ENCODE measurements around the gene CA7.

- no peak for TF ChIP-seq POLR2A (IDR thresholded peaks at IDR 0.05)
- no peak for TF ChIP-seq CTCF (IDR thresholded peaks at IDR 0.05 in 8 of 11, conservative IDR thresholded peaks at IDR 0.05 in 3 of 11)
Measured at GRCh38 chr16:66902648-66903543, 58.7 kb downstream of the CA7 start.
